ENCODE measurements around the gene DISP2. TPM values are rescaled to one million over a fixed set of nuclear protein-coding genes. Genes with fewer than 3 reads are reported as not detected.

DISP2 gene
- total and polyA plus RNA-seq, 8 donors = 0.15 to 10.1 (median 0.58) TPM; not detected in 1

- Histone ChIP-seq H3K9me3 (no peaks in the 10 kb centered on the region), H3K36me3 (peaks cover 32 to 71% (median 70%) of the 10 kb centered on the region in 4 donors), H3K27ac (no peak overlapping the region), H3K27me3 (no peaks in the 10 kb centered on the region), H3K4me3 (no peak overlapping the region), H3K4me1 (peaks cover 14 to 44% (median 39%) of the 10 kb centered on the region in 4 donors)
- DNase-seq = no peak
- intact Hi-C loops (cut with DNase I; ENCODE audit: low total_unique reads) = no loop called here
- TF ChIP-seq POLR2AphosphoS5 (IDR thresholded peaks at IDR 0.05) (no peak), POLR2A (IDR thresholded peaks at IDR 0.05) (no peak), CTCF (IDR thresholded peaks at IDR 0.05) (no peak), EP300 (IDR thresholded peaks at IDR 0.05) (no peak)
- WGBS, 5 donors = 63 to 84% (median 75%) methylated on average over 3 of the region's 3 CpGs
Measured at GRCh38 chr15:40409366-40409765, 51.3 kb downstream of the DISP2 start.

GRCh38 chr15:40410476-40410875 is 52.5 kb downstream of the DISP2 start:
- no peak for TF ChIP-seq EP300 (IDR thresholded peaks at IDR 0.05)
- no peak for TF ChIP-seq CTCF (IDR thresholded peaks at IDR 0.05)
- no peak for TF ChIP-seq POLR2A (IDR thresholded peaks at IDR 0.05)
- TF ChIP-seq POLR2AphosphoS5 (IDR thresholded peaks at IDR 0.05) = no peak
- Histone ChIP-seq H3K36me3 (peaks cover 43 to 82% (median 81%) of the 10 kb centered on the region in 4 donors), H3K4me3 (no peak overlapping the region), H3K27me3 (no peaks in the 10 kb centered on the region), H3K27ac (no peak overlapping the region), H3K9me3 (no peaks in the 10 kb centered on the region), H3K4me1 (peaks cover 10 to 35% (median 31%) of the 10 kb centered on the region in 4 donors)
- DNase-seq = no peak
- intact Hi-C loops (cut with DNase I; ENCODE audit: low total_unique reads) = loop anchor here (10.0 kb wide), 1 partner anchor 46 kb away; no protein-coding TSS in a partner anchor
- WGBS, 5 donors = 94 to 96% (median 95%) methylated on average over 11 of the region's 11 CpGs

- Histone ChIP-seq H3K27ac (no peak overlapping the region), H3K9me3 (no peaks in the 10 kb centered on the region), H3K4me1 (peaks cover under 1 to 22% (median 17%) of the 10 kb centered on the region in 4 donors), H3K4me3 (no peak overlapping the region), H3K27me3 (no peaks in the 10 kb centered on the region), H3K36me3 (peaks cover 55 to 99% (median 97%) of the 10 kb centered on the region in 4 donors)
- peak in 1 of 2 donors; percentile 76 for DNase-seq
- peak in 1 of 3 donors; percentile 40 for TF ChIP-seq POLR2AphosphoS5 (IDR thresholded peaks at IDR 0.05)
- no peak for TF ChIP-seq EP300 (IDR thresholded peaks at IDR 0.05)
- intact Hi-C loops (cut with DNase I; ENCODE audit: low total_unique reads) = loop anchor here (10.0 kb wide), 1 partner anchor 47 kb away; no protein-coding TSS in a partner anchor
- 58 to 65% (median 62%) methylated on average over 7 of the region's 7 CpGs for WGBS, 5 donors
Measured at GRCh38 chr15:40412095-40412759, 54.2 kb downstream of the DISP2 start.

- Histone ChIP-seq H3K27me3 (no peaks in the 10 kb centered on the region), H3K4me1 (peaks cover 0 to 14% (median 12%) of the 10 kb centered on the region in 4 donors), H3K27ac (no peak overlapping the region), H3K36me3 (peaks cover 50 to 99% (median 98%) of the 10 kb centered on the region in 4 donors), H3K9me3 (no peaks in the 10 kb centered on the region), H3K4me3 (no peak overlapping the region)
- DNase-seq = no peak
- TF ChIP-seq EP300 (IDR thresholded peaks at IDR 0.05) (no peak), POLR2AphosphoS5 (IDR thresholded peaks at IDR 0.05) (no peak)
- 92 to 96% (median 94%) methylated on average over 9 of the region's 9 CpGs for WGBS, 5 donors
- intact Hi-C loops (cut with DNase I; ENCODE audit: low total_unique reads) = loop anchor here (10.0 kb wide), 1 partner anchor 48 kb away; no protein-coding TSS in a partner anchor
Measured at GRCh38 chr15:40413036-40413435, 55.0 kb downstream of the DISP2 start.

- Histone ChIP-seq H3K27me3 (no peaks in the 10 kb centered on the region), H3K36me3 (peaks cover 50 to 95% (median 91%) of the 10 kb centered on the region in 4 donors), H3K9me3 (no peaks in the 10 kb centered on the region), H3K27ac (no peak overlapping the region), H3K4me1 (peaks cover 0 to 14% (median 11%) of the 10 kb centered on the region in 4 donors), H3K4me3 (no peak overlapping the region)
- intact Hi-C loops (cut with DNase I; ENCODE audit: low total_unique reads) = loop anchor here (10.0 kb wide), 1 partner anchor 50 kb away; no protein-coding TSS in a partner anchor
- no peak for DNase-seq
- TF ChIP-seq POLR2A (IDR thresholded peaks at IDR 0.05) (no peak), POLR2AphosphoS5 (IDR thresholded peaks at IDR 0.05) (no peak), EP300 (IDR thresholded peaks at IDR 0.05) (no peak), CTCF (IDR thresholded peaks at IDR 0.05) (no peak)
- WGBS, 5 donors = 87 to 93% (median 91%) methylated on average over 6 to 7 of the region's 7 CpGs
Measured at GRCh38 chr15:40414816-40415215, 56.8 kb downstream of the DISP2 start.
